Measurements from ENCODE around the gene PTDSS2. TPM values are rescaled to one million over a fixed set of nuclear protein-coding genes. Genes with fewer than 3 reads are reported as not detected.

The PTDSS2 gene
- total and polyA plus RNA-seq, 5 experiments from 2014 or later, result 9.0 to 30.2 (median 13.0) TPM

- Mint-ChIP-seq H3K4me3 (peak within 1 kb of the TSS; percentile 85 to 97 (median 96)), H3K27ac (peak within 1 kb of the TSS; percentile 89 to 99 (median 98)), H3K36me3 (peaks cover 0 to 10% (median 0%) of the 10 kb centered on the region in 3 donors), H3K27me3 (no peaks in the 10 kb centered on the region), H3K4me1 (peaks cover 2 to 25% (median 18%) of the 10 kb centered on the region in 4 donors), H3K9me3 (no peaks in the 10 kb centered on the region)
- POLR2A ChIA-PET, result interaction anchor here (0.6 to 5.5 kb wide), 34 partner anchors 10 to 329 kb away, joined by 3 to 42 read pairs (median 4); partner anchors contain the start of genes BET1L, DEAF1, PHRF1 and PNPLA2
- peak; percentile 90 to 98 (median 96) for DNase-seq
- ATAC-seq, result peak; percentile 72 to 79
Measured at GRCh38 chr11:535519-536454, 85.7 kb downstream of the PTDSS2 start, which contains the start of gene HRAS. HRAS (minus strand) TSS chr11:535576.

GRCh38 chr11:536841-537621 is 87.0 kb downstream of the PTDSS2 start, which contains the start of gene LRRC56:
LRRC56 (plus strand) TSS chr11:537527; CDS start chr11:540685, 3,158 bp downstream.
- DNase-seq, result peak; percentile 88 to 97 (median 93)
- peak within 1 kb of the TSS; percentile 85 to 97 (median 96) for H3K4me3 Mint-ChIP-seq
- POLR2A ChIA-PET, result interaction anchor here (0.6 to 5.5 kb wide), 23 partner anchors 14 to 330 kb away, joined by 3 to 42 read pairs (median 4); partner anchors contain the start of genes BET1L, DEAF1, LMNTD2 and PGGHG
- no peaks in the 10 kb centered on the region for H3K27me3 Mint-ChIP-seq
- H3K36me3 Mint-ChIP-seq, result peaks cover 0 to 6% (median 0%) of the 10 kb centered on the region in 3 donors
- no peaks in the 10 kb centered on the region for H3K9me3 Mint-ChIP-seq
- H3K4me1 Mint-ChIP-seq, result peaks cover 2 to 25% (median 18%) of the 10 kb centered on the region in 4 donors
- peak within 1 kb of the TSS; percentile 89 to 99 (median 98) for H3K27ac Mint-ChIP-seq
- peak; percentile 46 to 52 for ATAC-seq

- Mint-ChIP-seq H3K4me1 (peaks cover 2 to 25% (median 18%) of the 10 kb centered on the region in 4 donors), H3K27me3 (no peaks in the 10 kb centered on the region), H3K4me3 (peak overlapping the region; percentile 59 to 85 (median 73)), H3K36me3 (peaks cover 0 to 4% (median 2%) of the 10 kb centered on the region in 3 donors), H3K9me3 (no peaks in the 10 kb centered on the region), H3K27ac (peak overlapping the region; percentile 48 to 98 (median 86))
- DNase-seq, result no peak
- ATAC-seq, result no peak
- POLR2A ChIA-PET, result interaction anchor here (0.7 to 5.5 kb wide), 11 partner anchors 15 to 260 kb away, joined by 3 to 42 read pairs (median 5); partner anchors contain the start of genes LMNTD2, PGGHG, RNH1 and SLC25A22
Measured at GRCh38 chr11:537622-538430, 87.7 kb downstream of the PTDSS2 start.

- Mint-ChIP-seq H3K9me3 (no peaks in the 10 kb centered on the region), H3K4me3 (peak overlapping the region in 7 of 10 donors; percentile 23 to 81 (median 53)), H3K27ac (peak overlapping the region in 9 of 10 donors; percentile 59 to 98 (median 81)), H3K27me3 (no peaks in the 10 kb centered on the region), H3K4me1 (peaks cover 2 to 25% (median 18%) of the 10 kb centered on the region in 4 donors), H3K36me3 (peaks cover 0 to 4% (median 2%) of the 10 kb centered on the region in 3 donors)
- ATAC-seq (no peak), DNase-seq (peak in 1 of 10 donors; percentile 59)
- POLR2A ChIA-PET, result interaction anchor here (0.7 to 1.2 kb wide), 3 partner anchors 18 to 132 kb away, joined by 3 to 5 read pairs (median 4); no protein-coding TSS in a partner anchor
Measured at GRCh38 chr11:538431-539051, 88.5 kb downstream of the PTDSS2 start.

- Mint-ChIP-seq H3K27me3 (no peaks in the 10 kb centered on the region), H3K4me3 (no peak overlapping the region), H3K36me3 (peaks cover 0 to 4% (median 2%) of the 10 kb centered on the region in 3 donors), H3K27ac (peak overlapping the region in 1 of 10 donors; percentile 43), H3K4me1 (peaks cover 2 to 20% (median 18%) of the 10 kb centered on the region in 4 donors), H3K9me3 (no peaks in the 10 kb centered on the region)
- POLR2A ChIA-PET, result interaction anchor here (0.8 to 1.1 kb wide), 2 partner anchors 11 to 16 kb away, joined by 3 to 4 read pairs; no protein-coding TSS in a partner anchor
- no peak for ATAC-seq
- DNase-seq, result peak in 1 of 10 donors; percentile 59
Measured at GRCh38 chr11:539971-540481, 89.9 kb downstream of the PTDSS2 start.

Other genes with a start within 250 kb of the PTDSS2 start
- 100 to 1,000 TPM; 110 to 122 TPM for gene BET1L, start 242.9 kb upstream of the PTDSS2 start, total RNA-seq
- gene BET1L, start 242.9 kb upstream of the PTDSS2 start, polyA plus RNA-seq, result 10 to 100 TPM; 24.0 to 75.2 (median 59.2) TPM
- 10 to 100 TPM; 92.7 to 93.4 TPM for gene RIC8A, start 242.6 kb upstream of the PTDSS2 start, total RNA-seq
- 10 to 100 TPM; 68.6 to 93.1 (median 76.7) TPM for gene RIC8A, start 242.6 kb upstream of the PTDSS2 start, polyA plus RNA-seq
- gene SIRT3, start 213.9 kb upstream of the PTDSS2 start, total RNA-seq, result 10 to 100 TPM; 33.6 to 33.7 TPM
- 10 to 100 TPM in 2 of 3 donors, 1 to 10 TPM in 1; 6.5 to 14.6 (median 10.9) TPM for gene SIRT3, start 213.9 kb upstream of the PTDSS2 start, polyA plus RNA-seq
- gene PSMD13, start 213.3 kb upstream of the PTDSS2 start, total RNA-seq, result 10 to 100 TPM; 94.4 to 99.0 TPM
- gene PSMD13, start 213.3 kb upstream of the PTDSS2 start, polyA plus RNA-seq, result 100 to 1,000 TPM; 196 to 223 (median 208) TPM
- 10 to 100 TPM; 28.6 to 32.0 TPM for gene NLRP6, start 171.9 kb upstream of the PTDSS2 start, total RNA-seq
- 10 to 100 TPM in 2 of 3 donors, 1 to 10 TPM in 1; 9.1 to 25.9 (median 19.1) TPM for gene NLRP6, start 171.9 kb upstream of the PTDSS2 start, polyA plus RNA-seq
- gene PGGHG, start 161.2 kb upstream of the PTDSS2 start, total RNA-seq, result 100 to 1,000 TPM; 662 to 707 TPM
- 10 to 100 TPM in 2 of 3 donors, 1 to 10 TPM in 1; 8.1 to 14.9 (median 11.2) TPM for gene PGGHG, start 161.2 kb upstream of the PTDSS2 start, polyA plus RNA-seq
- not detected for gene IFITM5, start 150.8 kb upstream of the PTDSS2 start, total RNA-seq
- not detected for gene IFITM5, start 150.8 kb upstream of the PTDSS2 start, polyA plus RNA-seq
- gene IFITM2, start 142.5 kb upstream of the PTDSS2 start, total RNA-seq, result 100 to 1,000 TPM; 115 to 122 TPM
- gene IFITM2, start 142.5 kb upstream of the PTDSS2 start, polyA plus RNA-seq, result 1,000 to 10,000 TPM; 2,345 to 2,732 (median 2,362) TPM
- 10 to 100 TPM; 90.0 to 91.0 TPM for gene IFITM1, start 136.2 kb upstream of the PTDSS2 start, total RNA-seq
- gene IFITM1, start 136.2 kb upstream of the PTDSS2 start, polyA plus RNA-seq, result 1,000 to 10,000 TPM; 1,833 to 2,198 (median 2,135) TPM
- gene IFITM3, start 129.4 kb upstream of the PTDSS2 start, total RNA-seq, result 10 to 100 TPM; 11.3 to 11.9 TPM
- 100 to 1,000 TPM in 2 of 3 donors, 10 to 100 TPM in 1; 45.1 to 202 (median 196) TPM for gene IFITM3, start 129.4 kb upstream of the PTDSS2 start, polyA plus RNA-seq
- under 1 TPM; 0.16 to 0.39 TPM for gene B4GALNT4, start 80.8 kb upstream of the PTDSS2 start, total RNA-seq
- gene B4GALNT4, start 80.8 kb upstream of the PTDSS2 start, polyA plus RNA-seq, result 1 to 10 TPM in 1 of 3 donors, not detected in 2; 1.3 TPM
- under 1 TPM; 0.16 to 0.29 TPM for gene PKP3, start 56.1 kb upstream of the PTDSS2 start, total RNA-seq
- gene PKP3, start 56.1 kb upstream of the PTDSS2 start, polyA plus RNA-seq, result under 1 TPM in 2 of 3 donors, not detected in 1; 0.15 to 0.47 TPM
- 100 to 1,000 TPM; 332 to 337 TPM for gene SIGIRR, start 35.3 kb upstream of the PTDSS2 start, total RNA-seq
- gene SIGIRR, start 35.3 kb upstream of the PTDSS2 start, polyA plus RNA-seq, result 100 to 1,000 TPM; 195 to 233 (median 206) TPM
- 10 to 100 TPM; 70.1 to 78.6 TPM for gene ANO9, start 8.3 kb upstream of the PTDSS2 start, total RNA-seq
- gene ANO9, start 8.3 kb upstream of the PTDSS2 start, polyA plus RNA-seq, result 1 to 10 TPM; 4.8 to 8.6 (median 7.3) TPM
- gene RNH1, start 57.0 kb downstream of the PTDSS2 start, total RNA-seq, result 100 to 1,000 TPM; 102 to 107 TPM
- 100 to 1,000 TPM; 152 to 198 (median 170) TPM for gene RNH1, start 57.0 kb downstream of the PTDSS2 start, polyA plus RNA-seq
- 10 to 100 TPM; 36.2 to 40.7 TPM for gene HRAS, start 85.3 kb downstream of the PTDSS2 start, total RNA-seq
- gene HRAS, start 85.3 kb downstream of the PTDSS2 start, polyA plus RNA-seq, result 10 to 100 TPM in 2 of 3 donors, 1 to 10 TPM in 1; 8.6 to 26.7 (median 15.3) TPM
- 1 to 10 TPM; 4.4 to 5.2 TPM for gene LRRC56, start 87.2 kb downstream of the PTDSS2 start, total RNA-seq
- 1 to 10 TPM in 1 of 3 donors, under 1 TPM in 2; 0.32 to 1.1 (median 0.44) TPM for gene LRRC56, start 87.2 kb downstream of the PTDSS2 start, polyA plus RNA-seq
- gene LMNTD2, start 110.5 kb downstream of the PTDSS2 start, total RNA-seq, result 1 to 10 TPM; 6.5 to 7.2 TPM
- gene LMNTD2, start 110.5 kb downstream of the PTDSS2 start, polyA plus RNA-seq, result 1 to 10 TPM in 1 of 3 donors, under 1 TPM in 2; 0.96 to 1.9 (median 0.99) TPM
- gene RASSF7, start 110.7 kb downstream of the PTDSS2 start, total RNA-seq, result 10 to 100 TPM; 33.7 to 37.6 TPM
- gene RASSF7, start 110.7 kb downstream of the PTDSS2 start, polyA plus RNA-seq, result 10 to 100 TPM; 22.5 to 32.3 (median 24.2) TPM
- gene PHRF1, start 126.2 kb downstream of the PTDSS2 start, total RNA-seq, result 10 to 100 TPM; 48.9 to 54.7 TPM
- 10 to 100 TPM in 1 of 3 donors, 1 to 10 TPM in 2; 3.5 to 19.8 (median 6.7) TPM for gene PHRF1, start 126.2 kb downstream of the PTDSS2 start, polyA plus RNA-seq
- gene IRF7, start 165.7 kb downstream of the PTDSS2 start, total RNA-seq, result 10 to 100 TPM; 55.0 to 55.2 TPM
- gene IRF7, start 165.7 kb downstream of the PTDSS2 start, polyA plus RNA-seq, result 10 to 100 TPM; 19.8 to 38.6 (median 25.3) TPM
- not detected for gene CDHR5, start 174.7 kb downstream of the PTDSS2 start, total RNA-seq
- not detected for gene CDHR5, start 174.7 kb downstream of the PTDSS2 start, polyA plus RNA-seq
- not detected for gene SCT, start 176.9 kb downstream of the PTDSS2 start, total RNA-seq
- gene SCT, start 176.9 kb downstream of the PTDSS2 start, polyA plus RNA-seq, result not detected
- gene DRD4, start 187.0 kb downstream of the PTDSS2 start, total RNA-seq, result 1 to 10 TPM; 1.2 to 1.4 TPM
- not detected for gene DRD4, start 187.0 kb downstream of the PTDSS2 start, polyA plus RNA-seq
- gene DEAF1, start 244.9 kb downstream of the PTDSS2 start, total RNA-seq, result 10 to 100 TPM; 46.5 to 51.0 TPM
- gene DEAF1, start 244.9 kb downstream of the PTDSS2 start, polyA plus RNA-seq, result 10 to 100 TPM; 27.0 to 58.2 (median 27.9) TPM
- 10 to 100 TPM; 46.0 to 49.2 TPM for gene TMEM80, start 245.5 kb downstream of the PTDSS2 start, total RNA-seq
- 10 to 100 TPM; 22.2 to 44.6 (median 32.4) TPM for gene TMEM80, start 245.5 kb downstream of the PTDSS2 start, polyA plus RNA-seq